ENCODE measurements around the gene BTBD2.

BTBD2 gene

GRCh38 chr19:1947651-1948209 lies 67.8 kb downstream of the BTBD2 start:
- peaks cover 12% of the 10 kb centered on the region for H3K4me1 ChIP-seq (ENCODE audit: low read length)
- no peak for TF ChIP-seq EZH2 (optimal IDR thresholded peaks at IDR 0.05; ENCODE audit: low read depth, low read length)
- no peak for TF ChIP-seq EZH2phosphoT487 (IDR thresholded peaks at IDR 0.05; ENCODE audit: low read length)
- TF ChIP-seq CTCF (IDR thresholded peaks at IDR 0.05; ENCODE audit: low read length): no peak
- no peaks in the 10 kb centered on the region for H3K27me3 ChIP-seq (replicated peaks; ENCODE audit: insufficient read depth, low read length)
- no peak overlapping the region for H2AFZ ChIP-seq (ENCODE audit: low read length)
- peaks cover 94% of the 10 kb centered on the region for H3K79me2 ChIP-seq (ENCODE audit: low read length)
- no peak overlapping the region for H3K27ac ChIP-seq (ENCODE audit: low read length)
- peaks cover 2% of the 10 kb centered on the region; the same call in 1 of the 2 replicates for H3K36me3 ChIP-seq (replicated peaks; ENCODE audit: insufficient read depth, low read length)
- peaks cover 6% of the 10 kb centered on the region; the same call in 1 of the 2 replicates for H3F3A ChIP-seq (ENCODE audit: insufficient read depth, low read length)
- no peak overlapping the region for H3K9ac ChIP-seq (ENCODE audit: low read length)
- DNase-seq: no peak
- H3K9me3 ChIP-seq (replicated peaks; ENCODE audit: insufficient read depth, low read length): no peaks in the 10 kb centered on the region
- peaks cover 41% of the 10 kb centered on the region for H4K20me1 ChIP-seq (ENCODE audit: insufficient read depth, low read length)
- no peak overlapping the region for H3K4me3 ChIP-seq (ENCODE audit: low read length)
- H3K9me2 ChIP-seq (replicated peaks; ENCODE audit: insufficient read depth, low read length): no peaks in the 10 kb centered on the region
- no peak overlapping the region for H3K4me2 ChIP-seq (ENCODE audit: low read depth, low read length)

GRCh38 chr19:1945899-1946298 lies 69.6 kb downstream of the BTBD2 start:
- TF ChIP-seq CTCF (IDR thresholded peaks at IDR 0.05; ENCODE audit: low read length): peak; percentile 44
- no peak for TF ChIP-seq EZH2 (optimal IDR thresholded peaks at IDR 0.05; ENCODE audit: low read depth, low read length)
- H3K4me3 ChIP-seq (ENCODE audit: low read length): no peak overlapping the region
- no peak for DNase-seq
- H3K4me1 ChIP-seq (ENCODE audit: low read length): peaks cover 12% of the 10 kb centered on the region
- no peak overlapping the region for H3K9ac ChIP-seq (ENCODE audit: low read length)
- H3K9me3 ChIP-seq (replicated peaks; ENCODE audit: insufficient read depth, low read length): no peaks in the 10 kb centered on the region
- no peaks in the 10 kb centered on the region for H3K9me2 ChIP-seq (replicated peaks; ENCODE audit: insufficient read depth, low read length)
- H4K20me1 ChIP-seq (ENCODE audit: insufficient read depth, low read length): peaks cover 42% of the 10 kb centered on the region
- H3K27ac ChIP-seq (ENCODE audit: low read length): no peak overlapping the region
- H3K79me2 ChIP-seq (ENCODE audit: low read length): peaks cover 91% of the 10 kb centered on the region
- H3K4me2 ChIP-seq (ENCODE audit: low read depth, low read length): no peak overlapping the region
- no peaks in the 10 kb centered on the region for H3K27me3 ChIP-seq (replicated peaks; ENCODE audit: insufficient read depth, low read length)
- H3K36me3 ChIP-seq (replicated peaks; ENCODE audit: insufficient read depth, low read length): peaks cover 2% of the 10 kb centered on the region; the same call in 1 of the 2 replicates
- H3F3A ChIP-seq (ENCODE audit: insufficient read depth, low read length): peaks cover 19% of the 10 kb centered on the region
- no peak overlapping the region for H2AFZ ChIP-seq (ENCODE audit: low read length)

GRCh38 chr19:1944916-1945561 lies 70.5 kb downstream of the BTBD2 start:
- DNase-seq: no peak
- Histone ChIP-seq H3K9me3 (replicated peaks; ENCODE audit: insufficient read depth, low read length) (no peaks in the 10 kb centered on the region), H3K79me2 (ENCODE audit: low read length) (peaks cover 82% of the 10 kb centered on the region), H4K20me1 (ENCODE audit: insufficient read depth, low read length) (peaks cover 38% of the 10 kb centered on the region), H3K4me1 (ENCODE audit: low read length) (peaks cover 14% of the 10 kb centered on the region), H3K4me3 (ENCODE audit: low read length) (no peak overlapping the region), H3F3A (ENCODE audit: insufficient read depth, low read length) (peaks cover 25% of the 10 kb centered on the region), H3K27ac (ENCODE audit: low read length) (no peak overlapping the region), H3K4me2 (ENCODE audit: low read depth, low read length) (no peak overlapping the region), H2AFZ (ENCODE audit: low read length) (no peak overlapping the region), H3K27me3 (replicated peaks; ENCODE audit: insufficient read depth, low read length) (no peaks in the 10 kb centered on the region), H3K9ac (ENCODE audit: low read length) (no peak overlapping the region), H3K9me2 (replicated peaks; ENCODE audit: insufficient read depth, low read length) (no peaks in the 10 kb centered on the region), H3K36me3 (replicated peaks; ENCODE audit: insufficient read depth, low read length) (peaks cover 2% of the 10 kb centered on the region; the same call in 1 of the 2 replicates)
- TF ChIP-seq CTCF (IDR thresholded peaks at IDR 0.05; ENCODE audit: low read length): no peak
- TF ChIP-seq EZH2 (optimal IDR thresholded peaks at IDR 0.05; ENCODE audit: low read depth, low read length): no peak
- TF ChIP-seq EZH2phosphoT487 (IDR thresholded peaks at IDR 0.05; ENCODE audit: low read length): no peak

Data from MM.1S (cell line).